Heart right ventricle (tissue), 16 donors: ENCODE results near the gene NXPH2. TPM values are rescaled to one million over a fixed set of nuclear protein-coding genes. Genes with fewer than 3 reads are reported as not detected.

Source experiments
- ATAC-seq, 8 donors: fragments of 200-7000 bp; cut with Tn5 transposase; one replicate each; pipeline ENCODE4 v1.9.1; 2020; ENCODE audit warnings: mild to moderate bottlenecking in 8 of 8, moderate library complexity in 8 of 8, moderate number of reproducible peaks in 1 of 8
- DNase-seq, 2 donors: peaks; one replicate each; pipeline ENCODE4 v3.0.0-alpha.2; 2020
- H3K27ac ChIP-seq, 10 donors: fragments of 200-600 bp; sonication (generic) in 2 of 10; one replicate each; pipeline versions ENCODE4 v1.5.0 to v1.8.0; 2020 to 2022; ENCODE audit warnings: mild to moderate bottlenecking in 3 of 10
- H3K27me3 ChIP-seq, 7 donors: fragments of 200-600 bp; one replicate each; pipeline ENCODE4 v1.8.0; 2021 to 2022; ENCODE audit warnings: mild to moderate bottlenecking in 2 of 7
- H3K36me3 ChIP-seq, 9 donors: fragments of 200-600 bp; sonication (generic) in 1 of 9; one replicate each; pipeline versions ENCODE4 v1.5.0 to v1.8.0; 2020 to 2022; ENCODE audit warnings: mild to moderate bottlenecking in 2 of 9
- H3K4me1 ChIP-seq, 9 donors: fragments of 200-600 bp; sonication (generic) in 1 of 9; one replicate each; pipeline versions ENCODE4 v1.5.0 to v1.8.0; 2020 to 2022; ENCODE audit warnings: mild to moderate bottlenecking in 4 of 9
- H3K4me3 ChIP-seq, 10 donors: fragments of 200-600 bp; sonication (generic) in 2 of 10; one replicate each; pipeline versions ENCODE4 v1.5.0 to v1.8.0; 2020 to 2022; ENCODE audit warnings: mild to moderate bottlenecking in 7 of 10, moderate library complexity in 2 of 10
- H3K9me3 ChIP-seq, 11 donors: fragments of 200-600 bp in 10 of 11; sonication (generic) in 2 of 11; one replicate each; pipeline versions ENCODE4 v1.5.0 to v1.8.0; 2013 to 2022; ENCODE audit warnings: mild to moderate bottlenecking in 2 of 11, control low read depth in 1 of 11, moderate library complexity in 1 of 11
- WGBS, 2 donors: extraction: QIAGEN DNeasy Blood & Tissue Kit; methylation state at CpG; one replicate each; pipeline ENCODE4 v1.1.7; 2013; ENCODE audit warnings: inconsistent platforms in 1 of 2; 5-methylcytosine and 5-hydroxymethylcytosine counted together
- intact Hi-C, 10 donors: fragments of 100-400 bp; cut with DNase I; formaldehyde crosslinking; loops; one replicate each; pipeline versions ENCODE4 v1.11.1 to v1.14.2; 2022
- polyA plus RNA-seq, 2 donors: library from polyadenylated mRNA; stranded (reverse); fragments of 200-250 nt; gene quantifications; one replicate each; pipeline ENCODE4 v1.2.3, GENCODE V29; 2013
- total RNA-seq, 10 donors: library from RNA; stranded (reverse); fragmentation: NEBNext Ultra II Directional in 3 of 10; extraction: Animal tissue kit (Norgen Biotek cat#: 25700) in 3 of 10; gene quantifications; one replicate each; pipeline versions ENCODE4 v1.2.1 to v1.2.4, GENCODE V29; 2021 to 2023
- TF ChIP-seq, protein P1 (sequence below), 9 donors: fragments of 200-600 bp; sonication (generic) in 2 of 9; IDR thresholded peaks; one replicate each; pipeline versions ENCODE4 v1.5.0 to v1.8.0; 2021 to 2022; ENCODE audit warnings: antibody characterized with exemption in 9 of 9, mild to moderate bottlenecking in 5 of 9, moderate library complexity in 1 of 9
- donor health status: Arrhythmogenic right ventricular cardiomyopathy.
- donor health status: ischemic (EF 13 %, LVEDD 7.1; RV severe dilation, severe dysfunction).
- donor health status: healthy with polysubstance abuse.
- donor health status: DM: no; HTN: yes; CAD: no.
- donor health status: DM: no; HTN: no; CAD: no.
- donor health status: ischemic (EF 25% LVEDD 6.9; RV normal size, moderate dysfunction).
- donor health status: ischemic (EF 25% LVEDD 5.7; RV mildly dilated, moderate dysfunction).
- donor health status: healthy.
- donor health status: DM: yes; HTN: yes; CAD: no.
- donor health status: Ischemic cardiomyopathy.
- donor health status: ischemic (EF 35%, LVEDD 5.7; RV mildly dilated, moderate dysfunction).
- donor health status: nonischemic (EF 11% LVEDD 7.7; RV severe dilation, severe dysfunction).
- donor health status: DM: yes; HTN: yes; CAD: no.
- donor health status: PGD.
- donor health status: ischemic (EF 29% LVEDD 5.4; RV normal size, mild dysfunction).
- donor health status: nonischemic (EF 23%, LVEDD 6.1; RV moderate dilation, normal function).

Gene NXPH2
- total and polyA plus RNA-seq, 12 donors, result not detected

- H3K36me3 ChIP-seq, result no peaks in the 10 kb centered on the region
- ATAC-seq (no peak), DNase-seq (no peak)
- H3K27ac ChIP-seq, result no peak overlapping the region
- intact Hi-C loops, result no loop called here
- TF ChIP-seq, protein P1, sequence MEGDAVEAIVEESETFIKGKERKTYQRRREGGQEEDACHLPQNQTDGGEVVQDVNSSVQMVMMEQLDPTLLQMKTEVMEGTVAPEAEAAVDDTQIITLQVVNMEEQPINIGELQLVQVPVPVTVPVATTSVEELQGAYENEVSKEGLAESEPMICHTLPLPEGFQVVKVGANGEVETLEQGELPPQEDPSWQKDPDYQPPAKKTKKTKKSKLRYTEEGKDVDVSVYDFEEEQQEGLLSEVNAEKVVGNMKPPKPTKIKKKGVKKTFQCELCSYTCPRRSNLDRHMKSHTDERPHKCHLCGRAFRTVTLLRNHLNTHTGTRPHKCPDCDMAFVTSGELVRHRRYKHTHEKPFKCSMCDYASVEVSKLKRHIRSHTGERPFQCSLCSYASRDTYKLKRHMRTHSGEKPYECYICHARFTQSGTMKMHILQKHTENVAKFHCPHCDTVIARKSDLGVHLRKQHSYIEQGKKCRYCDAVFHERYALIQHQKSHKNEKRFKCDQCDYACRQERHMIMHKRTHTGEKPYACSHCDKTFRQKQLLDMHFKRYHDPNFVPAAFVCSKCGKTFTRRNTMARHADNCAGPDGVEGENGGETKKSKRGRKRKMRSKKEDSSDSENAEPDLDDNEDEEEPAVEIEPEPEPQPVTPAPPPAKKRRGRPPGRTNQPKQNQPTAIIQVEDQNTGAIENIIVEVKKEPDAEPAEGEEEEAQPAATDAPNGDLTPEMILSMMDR (IDR thresholded peaks at IDR 0.05), result no peak
- no peak overlapping the region for H3K4me3 ChIP-seq
- 67 to 74% methylated on average over 9 of the region's 9 CpGs for WGBS, 2 donors
- H3K27me3 ChIP-seq, result peaks cover 0 to 16% (median 0%) of the 10 kb centered on the region in 7 donors
- H3K4me1 ChIP-seq, result no peaks in the 10 kb centered on the region
- H3K9me3 ChIP-seq, result no peaks in the 10 kb centered on the region
These were observed 139.1 kb downstream of the NXPH2 start for GRCh38 chr2:138640921-138641676.

DNA sequence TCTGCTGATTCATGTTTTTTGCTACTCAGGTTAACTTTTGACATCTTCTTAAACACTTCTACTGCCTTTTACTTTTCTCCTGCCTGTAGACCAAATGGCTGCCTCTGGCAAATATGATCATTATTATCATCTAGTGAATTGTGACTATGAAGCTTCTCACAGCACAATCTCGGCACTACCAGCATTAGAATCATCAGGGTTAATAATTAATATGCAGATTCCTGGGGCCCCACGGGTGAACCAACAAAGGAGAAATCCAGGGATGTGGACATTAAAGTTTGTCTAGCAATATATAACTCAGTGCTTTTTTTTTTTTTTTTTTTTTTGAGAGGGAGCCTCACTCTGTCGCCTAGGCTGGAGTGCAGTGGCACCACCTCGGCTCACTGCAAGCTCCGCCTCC is 142.5 kb downstream of the NXPH2 start:
- Histone ChIP-seq H3K4me3 (no peak overlapping the region), H3K27me3 (peaks cover 0 to 12% (median 0%) of the 10 kb centered on the region in 7 donors), H3K36me3 (no peaks in the 10 kb centered on the region), H3K27ac (no peak overlapping the region), H3K4me1 (no peaks in the 10 kb centered on the region), H3K9me3 (peaks cover 0 to 15% (median 7%) of the 10 kb centered on the region in 11 donors)
- 82 to 86% methylated on average over 5 of the region's 5 CpGs for WGBS, 2 donors
- intact Hi-C loops, result no loop called here
- TF ChIP-seq, protein P1 (IDR thresholded peaks at IDR 0.05), result no peak
- ATAC-seq (no peak), DNase-seq (no peak)

DNA sequence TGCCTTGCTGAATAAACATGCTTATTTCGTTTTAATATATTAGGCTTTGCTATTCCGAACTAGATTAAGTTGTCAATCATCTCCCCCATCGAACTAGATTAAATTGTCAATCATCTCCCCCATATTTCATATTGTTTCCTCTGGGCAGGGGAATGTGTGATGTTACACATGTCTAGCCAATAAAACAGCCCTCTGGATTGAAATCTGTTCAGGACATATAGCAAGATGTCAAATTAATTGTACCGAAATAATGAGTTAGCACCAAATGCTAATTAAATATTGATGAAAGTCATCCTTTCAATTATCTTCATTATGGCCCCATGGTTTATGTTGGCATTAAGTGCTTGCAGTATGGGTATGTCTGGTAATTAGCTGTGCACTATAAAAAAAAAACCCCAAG is 143.1 kb downstream of the NXPH2 start:
- peaks cover 0 to 8% (median 0%) of the 10 kb centered on the region in 7 donors for H3K27me3 ChIP-seq
- H3K36me3 ChIP-seq, result no peaks in the 10 kb centered on the region
- TF ChIP-seq, protein P1 (IDR thresholded peaks at IDR 0.05), result no peak
- no peak for ATAC-seq
- no peak overlapping the region for H3K4me3 ChIP-seq
- DNase-seq, result no peak
- intact Hi-C loops, result no loop called here
- WGBS, 2 donors, result 75 to 90% methylated on average over 4 of the region's 4 CpGs
- peaks cover 0 to 15% (median 7%) of the 10 kb centered on the region in 11 donors for H3K9me3 ChIP-seq
- no peak overlapping the region for H3K27ac ChIP-seq
- no peaks in the 10 kb centered on the region for H3K4me1 ChIP-seq

- ATAC-seq, result no peak
- WGBS, 2 donors, result 93 to 98% methylated on average over 1 of the region's 1 CpG
- intact Hi-C loops, result no loop called here
These were observed 147.1 kb downstream of the NXPH2 start for GRCh38 chr2:138633049-138633448.

More at GRCh38 chr2:138633049-138633448, 147.1 kb downstream of the NXPH2 start:
- Histone ChIP-seq H3K9me3 (peaks cover 0 to 15% (median 7%) of the 10 kb centered on the region in 11 donors), H3K36me3 (no peaks in the 10 kb centered on the region), H3K27me3 (peaks cover 0 to 4% (median 0%) of the 10 kb centered on the region in 7 donors), H3K4me1 (no peaks in the 10 kb centered on the region), H3K27ac (no peak overlapping the region), H3K4me3 (no peak overlapping the region)
- TF ChIP-seq, protein P1 (IDR thresholded peaks at IDR 0.05), result no peak
- no peak for DNase-seq
